Gastrocnemius medialis (tissue), 4 donors: ENCODE data around the gene GLE1. TPM values are rescaled to one million over a fixed set of nuclear protein-coding genes. Genes with fewer than 3 reads are reported as not detected.

ENCODE experiments used
- ATAC-seq, 2 donors: fragments of 150-250 bp; one replicate each; pipeline ENCODE4 v1.9.1; 2016
- DNase-seq, 2 donors: peaks; one replicate each; pipeline ENCODE4 v3.0.0-alpha.2; 2019
- H3K27ac ChIP-seq, 4 donors: fragments of 200-600 bp; sonication (generic); 1 replicate in 1 of 4; 2 replicates in 3 of 4; pipeline ENCODE4 v1.5.1; 2016 to 2018; ENCODE audit warnings: mild to moderate bottlenecking in 2 of 4, moderate library complexity in 1 of 4
- H3K27me3 ChIP-seq, 3 donors: fragments of 200-600 bp; sonication (generic) in 2 of 3; 1 replicate in 1 of 3; 2 replicates in 2 of 3; pipeline versions ENCODE4 v1.5.1 to v1.6.0; 2016 to 2019; ENCODE audit warnings: mild to moderate bottlenecking in 1 of 3, moderate library complexity in 1 of 3
- H3K36me3 ChIP-seq, 2 donors: fragments of 200-600 bp; sonication (generic) in 1 of 2; one replicate each; pipeline ENCODE4 v1.5.1; 2017 to 2018
- H3K4me1 ChIP-seq, 2 donors: fragments of 200-600 bp; sonication (generic) in 1 of 2; one replicate each; pipeline ENCODE4 v1.5.1; 2016 to 2017; ENCODE audit warnings: mild to moderate bottlenecking in 2 of 2
- H3K4me3 ChIP-seq, 4 donors: fragments of 200-600 bp; sonication (generic) in 3 of 4; 1 replicate in 1 of 4; 2 replicates in 3 of 4; pipeline ENCODE4 v1.5.1; 2016 to 2019; ENCODE audit warnings: mild to moderate bottlenecking in 2 of 4
- H3K9me3 ChIP-seq, 3 donors: fragments of 200-600 bp; sonication (generic) in 2 of 3; 1 replicate in 1 of 3; 2 replicates in 2 of 3; pipeline ENCODE4 v1.5.1; 2016 to 2019
- CTCF ChIP-seq, 5 experiments: fragments of 450-650 bp in 3 of 5; fragments of 200-600 bp in 2 of 5; sonication (generic) in 2 of 5; IDR thresholded peaks in 4 of 5; conservative IDR thresholded peaks in 1 of 5; 1 replicate in 4 of 5; 2 replicates in 1 of 5; pipeline ENCODE4 v1.5.1; 2016 to 2019; ENCODE audit warnings: antibody characterized with exemption in 5 of 5, mild to moderate bottlenecking in 3 of 5, moderate library complexity in 3 of 5
- POLR2A ChIP-seq, 2 donors: fragments of 450-650 bp; IDR thresholded peaks; one replicate each; pipeline ENCODE4 v1.6.1; 2017; ENCODE audit warnings: antibody characterized with exemption in 2 of 2, mild to moderate bottlenecking in 2 of 2, moderate library complexity in 2 of 2
- in situ Hi-C, 4 donors: fragments of 200-750 bp; cut with MboI; loops; one replicate each; pipeline versions ENCODE4 v1.15.0 to v1.8.0; 2017; ENCODE audit warnings: low sequenced_read_pairs in 4 of 4
- intact Hi-C: fragments of 100-400 bp; cut with DNase I; formaldehyde crosslinking; loops from one replicate; pipeline ENCODE4 v1.15.1; 2023; ENCODE audit warnings: low total_unique reads
- total RNA-seq, 4 donors: library from RNA; depleted of rRNA; stranded (reverse); fragments of >200 nt; gene quantifications; one replicate each; pipeline versions ENCODE4 v1.1.0 to v1.2.3, GENCODE V29; 2016

The GLE1 gene
- total RNA-seq, 4 donors from 2014 or later, result 31.4 to 56.7 (median 32.7) TPM

- ATAC-seq (no peak), DNase-seq (no peak)
- Histone ChIP-seq H3K9me3 (no peaks in the 10 kb centered on the region), H3K36me3 (peaks cover 0 to 56% of the 10 kb centered on the region in 2 donors), H3K4me3 (no peak overlapping the region), H3K27ac (no peak overlapping the region), H3K4me1 (no peaks in the 10 kb centered on the region), H3K27me3 (no peaks in the 10 kb centered on the region)
- in situ Hi-C loops (no loop called here), intact Hi-C loops (loop anchor here (10.0 kb wide), 1 partner anchor 53 kb away; no protein-coding TSS in a partner anchor)
- TF ChIP-seq CTCF (IDR thresholded peaks at IDR 0.05 in 4 of 5, conservative IDR thresholded peaks at IDR 0.05 in 1 of 5) (no peak), POLR2A (IDR thresholded peaks at IDR 0.05) (no peak)
Measured at GRCh38 chr9:128521956-128522355, 17.4 kb downstream of the GLE1 start.

- in situ Hi-C loops, result no loop called here
- TF ChIP-seq CTCF (IDR thresholded peaks at IDR 0.05 in 4 of 5, conservative IDR thresholded peaks at IDR 0.05 in 1 of 5), result no peak
- no peak for TF ChIP-seq POLR2A (IDR thresholded peaks at IDR 0.05)
- Histone ChIP-seq H3K9me3 (no peaks in the 10 kb centered on the region), H3K36me3 (peaks cover 0 to 58% of the 10 kb centered on the region in 2 donors), H3K4me1 (no peaks in the 10 kb centered on the region), H3K4me3 (no peak overlapping the region), H3K27ac (no peak overlapping the region), H3K27me3 (no peaks in the 10 kb centered on the region)
- ATAC-seq (no peak), DNase-seq (no peak)
- intact Hi-C loops, result loop anchor here (10.0 kb wide), 1 partner anchor 51 kb away; no protein-coding TSS in a partner anchor
Measured at GRCh38 chr9:128523199-128523925, 18.8 kb downstream of the GLE1 start.

GRCh38 chr9:128526720-128527119 is 22.2 kb downstream of the GLE1 start:
- no peak overlapping the region for H3K27ac ChIP-seq
- in situ Hi-C loops (no loop called here), intact Hi-C loops (loop anchor here (10.0 kb wide), 1 partner anchor 48 kb away; no protein-coding TSS in a partner anchor)
- no peaks in the 10 kb centered on the region for H3K27me3 ChIP-seq
- H3K4me3 ChIP-seq, result no peak overlapping the region
- DNase-seq (no peak), ATAC-seq (no peak)
- peaks cover 0 to 86% of the 10 kb centered on the region in 2 donors for H3K36me3 ChIP-seq
- no peaks in the 10 kb centered on the region for H3K4me1 ChIP-seq
- no peak for TF ChIP-seq POLR2A (IDR thresholded peaks at IDR 0.05)
- TF ChIP-seq CTCF (IDR thresholded peaks at IDR 0.05 in 4 of 5, conservative IDR thresholded peaks at IDR 0.05 in 1 of 5), result no peak
- H3K9me3 ChIP-seq, result no peaks in the 10 kb centered on the region

- ATAC-seq, result no peak
Measured at GRCh38 chr9:128528445-128529160, 24.1 kb downstream of the GLE1 start.

More at GRCh38 chr9:128528445-128529160, 24.1 kb downstream of the GLE1 start:
- no peak for DNase-seq
- in situ Hi-C loops (no loop called here), intact Hi-C loops (loop anchor here (10.0 kb wide), 1 partner anchor 46 kb away; no protein-coding TSS in a partner anchor)
- no peaks in the 10 kb centered on the region for H3K4me1 ChIP-seq
- TF ChIP-seq CTCF (IDR thresholded peaks at IDR 0.05 in 4 of 5, conservative IDR thresholded peaks at IDR 0.05 in 1 of 5) (no peak), POLR2A (IDR thresholded peaks at IDR 0.05) (no peak)
- no peak overlapping the region for H3K27ac ChIP-seq
- no peak overlapping the region for H3K4me3 ChIP-seq
- no peaks in the 10 kb centered on the region for H3K9me3 ChIP-seq
- H3K27me3 ChIP-seq, result no peaks in the 10 kb centered on the region
- H3K36me3 ChIP-seq, result peaks cover 0 to 86% of the 10 kb centered on the region in 2 donors
